Stimulated activated CD4-positive, alpha-beta T cell treated with anti-CD3 and anti-CD28 coated beads, Interleukin-4, amount 100 ng/mL, for 4 hours (primary cell): Measurements from ENCODE around the gene GLYR1.

Experiments used
- DNase-seq, 2 experiments: peaks; one replicate each; pipeline ENCODE4 v3.0.0-alpha.2; 2020

GLYR1 gene

GRCh38 chr16:4803401-4803844 is 43.7 kb downstream of the GLYR1 start:
- no peak for DNase-seq

GRCh38 chr16:4802659-4803287 is 44.3 kb downstream of the GLYR1 start:
- DNase-seq: peak; percentile 82 to 90

DNA sequence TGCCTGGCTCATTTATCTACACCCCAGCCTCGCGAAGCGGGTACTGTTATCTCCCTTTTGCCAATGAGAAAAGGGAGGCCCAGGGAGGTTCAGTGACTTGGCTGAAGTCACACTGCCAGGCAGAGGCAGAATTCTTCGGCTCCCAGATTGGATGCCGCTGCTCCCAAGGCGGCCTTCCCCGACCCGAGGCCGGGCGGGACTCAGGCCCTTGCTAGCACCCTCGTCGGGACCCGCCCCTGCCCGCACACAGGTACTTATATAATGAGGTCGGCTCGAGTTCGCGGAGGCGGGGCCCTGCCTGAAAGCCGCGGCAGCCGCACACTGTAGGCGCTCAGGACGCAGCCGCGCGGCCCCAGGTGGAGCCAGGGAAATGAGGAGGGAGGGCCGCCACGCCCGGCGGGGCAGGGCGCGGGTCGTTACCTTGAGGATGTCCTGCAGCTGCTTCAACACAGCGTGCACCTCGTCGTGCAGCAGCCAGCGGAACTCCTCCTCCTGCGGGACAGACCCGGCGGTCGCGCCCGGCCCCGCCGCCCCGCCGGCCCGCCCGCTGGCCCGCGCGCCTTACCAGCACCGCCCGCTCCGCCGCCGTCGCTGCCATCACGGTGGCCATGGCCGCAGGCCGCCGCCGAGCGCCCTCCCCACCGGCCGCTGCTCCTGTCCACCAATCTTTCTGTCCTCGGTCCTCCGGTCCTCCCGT is 45.0 kb downstream of the GLYR1 start, which contains the start of gene ROGDI:
Gene ROGDI (minus strand): TSS at position 672 of the 697 bp plus-strand sequence. CDS start 62 bp downstream, at position 610.
- peak; percentile 71 to 75 for DNase-seq

GRCh38 chr16:4801051-4801961 is 45.8 kb downstream of the GLYR1 start:
- DNase-seq: no peak

- DNase-seq: no peak
These were observed 46.6 kb downstream of the GLYR1 start for GRCh38 chr16:4800290-4801041.

GRCh38 chr16:4799171-4799855 is 47.8 kb downstream of the GLYR1 start:
- DNase-seq: no peak

GRCh38 chr16:4798456-4798855 is 48.6 kb downstream of the GLYR1 start:
- DNase-seq: no peak

- no peak for DNase-seq
These were observed 49.3 kb downstream of the GLYR1 start for GRCh38 chr16:4797805-4798252.

DNA sequence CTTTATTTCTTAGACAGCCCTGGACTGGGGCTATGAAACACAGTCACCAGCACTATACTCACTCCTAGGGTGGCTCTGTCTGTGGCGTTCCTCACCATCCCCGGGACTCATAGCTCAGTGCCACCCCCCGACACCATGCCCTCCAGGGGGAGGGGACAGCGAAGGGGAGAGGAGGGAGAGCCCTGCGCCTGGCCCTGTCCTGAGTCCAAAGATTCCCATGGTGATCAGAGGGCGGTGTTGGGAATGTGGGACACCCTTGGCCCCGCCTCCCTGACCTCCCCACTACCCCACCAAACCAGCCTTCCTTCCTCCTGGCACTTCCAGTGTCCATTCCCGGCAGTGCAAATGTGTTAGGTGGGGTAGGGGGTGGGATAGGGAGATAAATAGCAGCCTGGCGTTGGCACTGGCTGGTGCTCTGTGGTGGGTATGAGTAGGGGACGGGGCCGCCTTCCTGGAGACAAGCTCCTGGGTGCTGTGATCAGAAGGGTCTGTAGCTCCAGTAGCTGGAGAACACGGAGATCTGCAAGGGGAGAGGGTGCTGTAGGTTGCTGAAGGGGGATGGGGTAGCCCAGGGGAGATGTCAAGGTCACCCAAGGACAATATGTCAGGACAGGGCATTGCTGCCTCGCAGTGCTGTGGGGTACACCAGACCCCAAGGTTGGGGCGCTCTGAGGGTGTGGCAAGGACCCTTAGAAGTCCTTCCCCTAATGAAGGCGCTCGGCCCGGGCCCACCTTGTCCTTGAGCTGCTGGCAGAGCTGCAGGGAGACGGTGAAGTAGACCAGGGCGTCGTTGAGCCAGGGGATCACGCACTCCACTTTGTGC is 49.9 kb downstream of the GLYR1 start:
- DNase-seq: no peak

- no peak for DNase-seq
These were observed 51.1 kb downstream of the GLYR1 start for GRCh38 chr16:4795828-4796572.

DNA sequence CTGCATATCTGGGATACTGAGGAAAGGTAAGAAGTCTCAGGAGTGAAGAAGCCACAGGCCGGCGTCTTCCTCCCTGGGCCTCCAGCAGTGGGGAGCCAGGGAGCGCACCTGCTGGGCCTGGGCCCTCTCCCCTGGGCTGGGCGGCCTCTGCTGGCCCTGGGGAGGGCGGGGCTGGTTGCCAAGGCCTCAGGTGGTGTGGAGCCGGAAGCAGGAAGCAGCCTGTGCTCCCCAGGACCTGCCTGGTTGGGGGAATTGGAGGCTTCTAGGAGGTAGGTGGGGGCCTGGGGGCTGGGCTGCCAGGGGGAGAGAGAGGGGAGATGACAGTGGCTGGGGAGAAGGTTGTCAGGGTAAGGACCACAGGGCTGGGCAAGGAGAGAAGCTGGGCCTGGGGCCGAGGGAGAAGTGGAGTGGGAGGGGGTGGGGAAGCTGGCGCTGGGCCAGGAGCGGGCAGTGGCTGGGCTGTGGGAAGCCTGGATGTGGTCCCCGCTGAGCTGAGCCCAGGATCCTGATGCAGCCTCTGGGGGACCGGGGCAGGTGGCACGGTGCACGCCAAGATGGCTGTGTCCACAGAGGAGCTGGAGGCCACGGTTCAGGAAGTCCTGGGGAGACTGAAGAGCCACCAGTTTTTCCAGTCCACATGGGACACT is 51.8 kb downstream of the GLYR1 start, which contains the start of gene SMIM22:
Gene SMIM22 (plus strand): TSS at position 189 of the 647 bp plus-strand sequence. CDS start 366 bp downstream, at position 555.
- DNase-seq: no peak

DNA sequence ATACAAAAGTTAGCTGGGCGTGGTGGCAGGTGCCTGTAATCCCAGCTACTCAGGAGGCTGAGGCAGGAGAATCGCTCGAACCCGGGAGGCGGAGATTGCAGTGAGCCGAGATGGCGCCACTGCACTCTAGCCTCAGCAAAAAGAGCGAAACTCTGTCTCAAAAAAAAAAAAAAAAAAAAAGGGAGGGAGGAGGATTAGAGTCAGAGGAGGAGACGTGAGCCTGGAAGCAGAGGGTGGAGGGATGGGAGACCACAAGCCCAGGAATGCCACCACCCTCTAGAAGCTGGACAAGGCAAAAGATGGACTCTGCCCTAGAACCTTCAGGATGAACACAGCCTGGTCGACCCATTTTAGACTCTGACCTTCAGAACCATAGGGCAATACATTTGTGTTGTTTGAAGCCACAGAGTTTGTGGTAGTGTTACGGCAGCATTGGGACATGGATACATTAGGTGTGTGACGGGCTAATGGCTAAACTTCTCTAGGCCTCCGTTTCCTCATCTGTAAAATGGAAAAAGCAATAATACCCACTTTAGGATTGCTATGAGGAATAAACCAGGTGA is 54.1 kb downstream of the GLYR1 start:
- DNase-seq: no peak

DNA sequence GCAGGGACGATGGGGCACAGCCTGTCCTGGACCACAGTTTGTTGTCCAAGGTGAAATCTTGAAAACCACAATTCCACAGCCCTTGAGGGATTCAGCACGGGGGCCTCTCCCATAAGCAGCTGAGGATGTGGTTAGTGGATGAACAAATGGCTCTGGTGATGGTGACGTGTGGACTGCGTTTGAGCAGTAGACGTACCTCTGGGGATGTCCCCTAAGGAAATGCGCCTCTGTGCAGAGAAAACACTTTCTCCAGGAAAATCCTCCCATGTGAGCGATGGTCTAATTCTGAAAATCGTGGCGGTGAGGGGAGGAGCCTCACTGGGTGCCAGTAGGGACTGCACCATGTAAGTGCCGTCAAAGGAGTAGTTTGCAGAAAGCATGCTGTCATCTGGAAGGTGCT is 56.2 kb downstream of the GLYR1 start:
- no peak for DNase-seq

- DNase-seq: no peak
These were observed 56.8 kb downstream of the GLYR1 start for GRCh38 chr16:4790261-4790660.

GRCh38 chr16:4788910-4789309 is 58.2 kb downstream of the GLYR1 start:
- DNase-seq: no peak

- DNase-seq: no peak
These were observed 58.6 kb downstream of the GLYR1 start for GRCh38 chr16:4788489-4788889.

DNA sequence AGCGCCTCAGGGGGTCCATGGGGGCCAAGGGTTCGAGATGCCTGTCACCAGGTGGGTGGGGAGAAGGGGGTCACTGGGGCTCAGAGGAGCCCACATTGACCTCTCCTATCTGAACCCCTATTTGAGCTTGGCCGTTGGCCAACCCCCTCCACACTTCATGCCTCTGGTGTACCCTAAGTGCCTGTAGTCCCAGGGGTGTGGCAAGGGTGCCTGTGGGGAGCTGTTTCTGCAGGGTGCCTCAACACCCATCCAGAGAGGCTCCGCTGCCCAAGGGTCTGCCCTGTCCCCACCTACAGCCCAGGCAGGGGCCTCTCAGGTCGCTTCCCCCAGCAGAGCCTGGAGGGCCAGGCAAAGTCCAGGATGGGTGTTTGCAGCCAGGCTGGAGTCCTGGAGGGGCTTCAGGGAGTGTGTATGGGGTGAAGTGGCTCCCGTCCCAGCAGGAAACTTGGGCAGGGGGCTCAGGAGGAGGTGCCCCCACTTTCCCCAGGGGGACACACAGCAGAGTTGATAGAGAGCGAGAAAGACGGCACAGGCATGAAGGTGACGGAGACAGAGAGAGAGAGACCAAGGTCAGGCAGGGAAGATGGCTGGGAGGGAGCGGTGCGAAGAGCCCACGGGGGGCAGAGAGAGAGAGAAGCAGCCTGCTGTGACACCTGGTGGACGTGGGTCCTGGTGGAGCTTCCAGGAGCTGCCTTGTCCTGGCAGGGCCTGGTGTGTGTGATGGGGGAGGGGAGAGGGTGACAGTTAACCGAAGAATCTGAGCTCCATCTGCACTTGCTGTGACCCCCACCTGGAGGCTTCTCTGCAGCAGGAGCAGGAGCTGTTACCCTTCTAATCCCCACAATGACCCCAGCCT is 59.2 kb downstream of the GLYR1 start, which contains the start of gene SEPTIN12:
Gene SEPTIN12 (minus strand): TSS at position 719 of the 856 bp plus-strand sequence. CDS start 700 bp downstream, at position 19.
- DNase-seq: no peak

GRCh38 chr16:4787068-4787467 is 60.0 kb downstream of the GLYR1 start:
- DNase-seq: no peak
